ENCODE results near the gene PACS2.
A peak's percentile ranks its signal among the peaks of the same experiment; 100 is the strongest.
"Not testable (repeated sequence)": the region's sequence is repeated elsewhere in the genome, so short reads cannot be mapped to it uniquely, and the experiment has no call there.

The PACS2 gene

GRCh38 chr14:105355049-105355575 lies 40.6 kb downstream of the PACS2 start:
- no peak overlapping the region for H3K27ac Mint-ChIP-seq
- H3K4me1 Mint-ChIP-seq (ENCODE audit: low read depth) = peaks cover 3% of the 10 kb centered on the region

GRCh38 chr14:105355850-105356604 lies 41.5 kb downstream of the PACS2 start:
- H3K4me1 Mint-ChIP-seq (ENCODE audit: low read depth) = peaks cover 3% of the 10 kb centered on the region
- H3K36me3 Mint-ChIP-seq = no peaks in the 10 kb centered on the region
- no peaks in the 10 kb centered on the region for H3K27me3 Mint-ChIP-seq
- no peaks in the 10 kb centered on the region for H3K9me3 Mint-ChIP-seq (ENCODE audit: low read depth)
- H3K27ac Mint-ChIP-seq = no peak overlapping the region
- H3K4me3 Mint-ChIP-seq = no peak overlapping the region

More at GRCh38 chr14:105355049-105355575, 40.6 kb downstream of the PACS2 start:
- no peak overlapping the region for H3K4me3 Mint-ChIP-seq
- H3K27me3 Mint-ChIP-seq = no peaks in the 10 kb centered on the region
- no peaks in the 10 kb centered on the region for H3K9me3 Mint-ChIP-seq (ENCODE audit: low read depth)
- no peaks in the 10 kb centered on the region for H3K36me3 Mint-ChIP-seq

GRCh38 chr14:105356927-105357326 lies 42.4 kb downstream of the PACS2 start:
- Mint-ChIP-seq H3K4me1 (ENCODE audit: low read depth) (peaks cover 2% of the 10 kb centered on the region), H3K27ac (no peak overlapping the region), H3K9me3 (ENCODE audit: low read depth) (no peaks in the 10 kb centered on the region), H3K4me3 (no peak overlapping the region), H3K36me3 (no peaks in the 10 kb centered on the region), H3K27me3 (no peaks in the 10 kb centered on the region)

- no peaks in the 10 kb centered on the region for H3K4me1 Mint-ChIP-seq (ENCODE audit: low read depth)
- H3K36me3 Mint-ChIP-seq = no peaks in the 10 kb centered on the region
- no peak overlapping the region for H3K4me3 Mint-ChIP-seq
- H3K27ac Mint-ChIP-seq = no peak overlapping the region
- no peaks in the 10 kb centered on the region for H3K9me3 Mint-ChIP-seq (ENCODE audit: low read depth)
- no peaks in the 10 kb centered on the region for H3K27me3 Mint-ChIP-seq
These were observed 43.1 kb downstream of the PACS2 start for GRCh38 chr14:105357626-105358025.

GRCh38 chr14:105358140-105358846 lies 43.7 kb downstream of the PACS2 start:
- H3K27ac Mint-ChIP-seq = no peak overlapping the region
- H3K4me1 Mint-ChIP-seq (ENCODE audit: low read depth) = peaks cover 6% of the 10 kb centered on the region
- H3K36me3 Mint-ChIP-seq = no peaks in the 10 kb centered on the region
- no peak overlapping the region for H3K4me3 Mint-ChIP-seq
- no peaks in the 10 kb centered on the region for H3K27me3 Mint-ChIP-seq
- H3K9me3 Mint-ChIP-seq (ENCODE audit: low read depth) = no peaks in the 10 kb centered on the region

- no peak overlapping the region for H3K27ac Mint-ChIP-seq
- no peaks in the 10 kb centered on the region for H3K27me3 Mint-ChIP-seq
- no peaks in the 10 kb centered on the region for H3K9me3 Mint-ChIP-seq (ENCODE audit: low read depth)
- no peaks in the 10 kb centered on the region for H3K36me3 Mint-ChIP-seq
- no peak overlapping the region for H3K4me3 Mint-ChIP-seq
- peaks cover 13% of the 10 kb centered on the region for H3K4me1 Mint-ChIP-seq (ENCODE audit: low read depth)
These were observed 44.4 kb downstream of the PACS2 start for GRCh38 chr14:105358943-105359342.

- H3K27me3 Mint-ChIP-seq; H3K4me3 Mint-ChIP-seq; H3K36me3 Mint-ChIP-seq; H3K27ac Mint-ChIP-seq; H3K9me3 Mint-ChIP-seq (ENCODE audit: low read depth): not testable (repeated sequence)
- H3K4me1 Mint-ChIP-seq (ENCODE audit: low read depth) = peaks cover 14% of the 10 kb centered on the region
These were observed 46.9 kb downstream of the PACS2 start for GRCh38 chr14:105361412-105361811.

GRCh38 chr14:105363847-105364708 lies 49.5 kb downstream of the PACS2 start:
- peaks cover 14% of the 10 kb centered on the region for H3K4me1 Mint-ChIP-seq (ENCODE audit: low read depth)
- no peaks in the 10 kb centered on the region for H3K27me3 Mint-ChIP-seq
- H3K27ac Mint-ChIP-seq = peak overlapping the region; percentile 41
- no peaks in the 10 kb centered on the region for H3K9me3 Mint-ChIP-seq (ENCODE audit: low read depth)
- no peaks in the 10 kb centered on the region for H3K36me3 Mint-ChIP-seq
- peak overlapping the region; percentile 64 for H3K4me3 Mint-ChIP-seq

GRCh38 chr14:105365101-105365500 lies 50.6 kb downstream of the PACS2 start:
- Mint-ChIP-seq H3K27ac (no peak overlapping the region), H3K36me3 (no peaks in the 10 kb centered on the region), H3K4me3 (no peak overlapping the region), H3K27me3 (no peaks in the 10 kb centered on the region), H3K9me3 (ENCODE audit: low read depth) (no peaks in the 10 kb centered on the region), H3K4me1 (ENCODE audit: low read depth) (peaks cover 14% of the 10 kb centered on the region)

GRCh38 chr14:105365681-105366080 lies 51.1 kb downstream of the PACS2 start:
- Mint-ChIP-seq H3K9me3 (ENCODE audit: low read depth) (no peaks in the 10 kb centered on the region), H3K27ac (no peak overlapping the region), H3K27me3 (no peaks in the 10 kb centered on the region), H3K4me1 (ENCODE audit: low read depth) (peaks cover 16% of the 10 kb centered on the region), H3K36me3 (peaks cover 1% of the 10 kb centered on the region), H3K4me3 (no peak overlapping the region)

- H3K4me3 Mint-ChIP-seq = no peak overlapping the region
- no peaks in the 10 kb centered on the region for H3K27me3 Mint-ChIP-seq
- H3K27ac Mint-ChIP-seq = no peak overlapping the region
- H3K4me1 Mint-ChIP-seq (ENCODE audit: low read depth) = peaks cover 18% of the 10 kb centered on the region
- no peaks in the 10 kb centered on the region for H3K9me3 Mint-ChIP-seq (ENCODE audit: low read depth)
- H3K36me3 Mint-ChIP-seq = peaks cover 4% of the 10 kb centered on the region
These were observed 52.0 kb downstream of the PACS2 start for GRCh38 chr14:105366386-105367074.

GRCh38 chr14:105367116-105368031 lies 52.8 kb downstream of the PACS2 start:
- no peak overlapping the region for H3K4me3 Mint-ChIP-seq
- H3K9me3 Mint-ChIP-seq (ENCODE audit: low read depth) = no peaks in the 10 kb centered on the region
- H3K36me3 Mint-ChIP-seq = peaks cover 4% of the 10 kb centered on the region
- peaks cover 18% of the 10 kb centered on the region for H3K4me1 Mint-ChIP-seq (ENCODE audit: low read depth)
- H3K27ac Mint-ChIP-seq = no peak overlapping the region
- no peaks in the 10 kb centered on the region for H3K27me3 Mint-ChIP-seq

- peaks cover 4% of the 10 kb centered on the region for H3K36me3 Mint-ChIP-seq
- no peaks in the 10 kb centered on the region for H3K27me3 Mint-ChIP-seq
- no peak overlapping the region for H3K4me3 Mint-ChIP-seq
- peaks cover 15% of the 10 kb centered on the region for H3K4me1 Mint-ChIP-seq (ENCODE audit: low read depth)
- no peak overlapping the region for H3K27ac Mint-ChIP-seq
- no peaks in the 10 kb centered on the region for H3K9me3 Mint-ChIP-seq (ENCODE audit: low read depth)
These were observed 53.5 kb downstream of the PACS2 start for GRCh38 chr14:105368032-105368417.

Data from activated naive CD8-positive, alpha-beta T cell (primary cell).